Endothelial cell of umbilical vein (primary cell): ENCODE results near the gene BTBD2. TPM values are rescaled to one million over a fixed set of nuclear protein-coding genes. Genes with fewer than 3 reads are reported as not detected.

ENCODE experiments used
- BruUV-seq: library from RNA; stranded (reverse); fragments of 400-500 nt; replicated peaks from 2 replicates; lab custom pipeline; 2021; lab: Mats Ljungman, UMichigan
- CTCF ChIA-PET: fragments of 300-600, 350-600 bp; sonication (Branson Sonifier 250); formaldehyde crosslinking; loops from one replicate; lab custom pipeline; 2021; ENCODE audit warnings: antibody characterized with exemption, inconsistent platforms; lab: Charles Lee
- POLR2A ChIA-PET: fragments of 300-600, 350-600 bp; sonication (Branson Sonifier 250); formaldehyde crosslinking; loops from one replicate; lab custom pipeline; 2021; ENCODE audit warnings: antibody characterized with exemption, inconsistent platforms; lab: Charles Lee
- DNase-seq: peaks from one replicate; pipeline ENCODE4 v3.0.0-alpha.2; 2011; ENCODE audit warnings: low read depth, low spot score
- FAIRE-seq: peaks from 2 replicates; lab custom pipeline; 2011; peaks lifted over from hg19 to GRCh38; lab: Jason Lieb, UNC
- H2AFZ ChIP-seq: 2 replicates; pipeline ENCODE4 v1.6.0; 2012; ENCODE audit warnings: low read depth, low read length, control low read depth, inconsistent platforms
- H3K27ac ChIP-seq: 2 replicates; pipeline ENCODE4 v1.5.1; 2011; ENCODE audit warnings: low read depth, mild to moderate bottlenecking, control low read depth, low read length, moderate library complexity; ENCODE audit not compliant: insufficient read depth
- H3K27me3 ChIP-seq, 2 experiments: 2 replicates each; pipeline versions ENCODE4 v1.6.0 to v1.6.1; 2011; ENCODE audit warnings: low read length in 2 of 2, mixed read lengths in 1 of 2; ENCODE audit not compliant: control insufficient read depth in 2 of 2, insufficient read depth in 2 of 2
- H3K36me3 ChIP-seq, 2 experiments: 2 replicates in 1 of 2; 3 replicates in 1 of 2; pipeline ENCODE4 v1.5.1; 2011; ENCODE audit warnings: low read length in 2 of 2, mild to moderate bottlenecking in 1 of 2, moderate library complexity in 1 of 2; ENCODE audit not compliant: control insufficient read depth in 2 of 2, insufficient read depth in 2 of 2; ENCODE audit errors: extremely low read depth in 1 of 2
- H3K4me1 ChIP-seq: 3 replicates; pipeline ENCODE4 v1.5.1; 2011; ENCODE audit warnings: mild to moderate bottlenecking, low read length; ENCODE audit not compliant: control insufficient read depth, insufficient read depth; ENCODE audit errors: extremely low read depth
- H3K4me2 ChIP-seq: 2 replicates; pipeline ENCODE4 v1.6.1; 2011; ENCODE audit warnings: low read length, control low read depth, mixed read lengths; ENCODE audit not compliant: insufficient read depth
- H3K4me3 ChIP-seq, 3 experiments: fragments of 200-600 bp in 1 of 3; sonication (generic), shearing (Covaris generic) in 1 of 3; replicated peaks in 1 of 3; 2 replicates each; pipeline ENCODE4 v1.5.1; 2011 to 2016; ENCODE audit warnings: control low read depth in 3 of 3, low read length in 3 of 3, mild to moderate bottlenecking in 2 of 3, inconsistent platforms in 1 of 3, low read depth in 1 of 3, moderate library complexity in 1 of 3; ENCODE audit not compliant: insufficient read depth in 1 of 3
- H3K79me2 ChIP-seq: 2 replicates; pipeline ENCODE4 v1.6.0; 2012; ENCODE audit warnings: low read length, inconsistent platforms; ENCODE audit not compliant: control insufficient read depth, insufficient read depth
- H3K9ac ChIP-seq: replicated peaks from 2 replicates; pipeline ENCODE3; 2011; ENCODE audit warnings: low read length, control low read depth; ENCODE audit not compliant: insufficient read depth; ENCODE audit errors: extremely low read depth
- H3K9me1 ChIP-seq: replicated peaks from 3 replicates; pipeline ENCODE4 v1.6.0; 2011; ENCODE audit warnings: mild to moderate bottlenecking, low read length; ENCODE audit not compliant: control insufficient read depth, insufficient read depth; ENCODE audit errors: extremely low read depth
- H3K9me3 ChIP-seq: replicated peaks from 2 replicates; pipeline ENCODE4 v1.5.1; 2012; ENCODE audit warnings: low read length, inconsistent platforms; ENCODE audit not compliant: control insufficient read depth, insufficient read depth
- H4K20me1 ChIP-seq: replicated peaks from 2 replicates; pipeline ENCODE3; 2011; ENCODE audit warnings: mild to moderate bottlenecking, low read length; ENCODE audit not compliant: control insufficient read depth, insufficient read depth; ENCODE audit errors: extremely low read depth
- EZH2 ChIP-seq: IDR thresholded peaks from 2 replicates; pipeline ENCODE4 v1.6.1; 2012; ENCODE audit warnings: borderline replicate concordance, low read depth, mild to moderate bottlenecking, moderate library complexity, low read length, inconsistent platforms; ENCODE audit not compliant: severe bottlenecking
- FOS ChIP-seq: IDR thresholded peaks from 2 replicates; pipeline ENCODE4 v1.6.1; 2011; ENCODE audit warnings: mild to moderate bottlenecking, low read length, moderate library complexity, borderline replicate concordance; ENCODE audit not compliant: insufficient read depth
- GATA2 ChIP-seq: IDR thresholded peaks from 2 replicates; pipeline ENCODE4 v1.7.0; 2011; ENCODE audit warnings: low read depth, mild to moderate bottlenecking, moderate library complexity, mixed read lengths, low read length; ENCODE audit not compliant: insufficient read length, insufficient read depth
- JUN ChIP-seq: IDR thresholded peaks from 2 replicates; pipeline ENCODE4 v1.6.1; 2011; ENCODE audit warnings: borderline replicate concordance, low read depth; ENCODE audit not compliant: insufficient read length, insufficient read depth
- MAX ChIP-seq: IDR thresholded peaks from 2 replicates; pipeline ENCODE4 v1.6.1; 2011; ENCODE audit not compliant: insufficient read depth, insufficient read length
- MYC ChIP-seq: IDR thresholded peaks from one replicate; pipeline ENCODE4 v1.6.1; 2011; ENCODE audit warnings: mild to moderate bottlenecking, low read depth, low read length
- POLR2A ChIP-seq: IDR thresholded peaks from 2 replicates; pipeline ENCODE4 v1.6.1; 2012; ENCODE audit warnings: low read depth, mild to moderate bottlenecking, control low read depth, low read length
- POLR2AphosphoS5 ChIP-seq: IDR thresholded peaks from 2 replicates; pipeline ENCODE4 v1.6.1; 2012; ENCODE audit warnings: low read depth, mild to moderate bottlenecking, control low read depth, low read length, moderate library complexity; ENCODE audit not compliant: insufficient read depth
- dilution Hi-C: fragments of 300-500 bp; cut with MboI; formaldehyde crosslinking; loops from one replicate; pipeline ENCODE4 v1.15.0; 2019; ENCODE audit warnings: low sequenced_read_pairs; ENCODE audit not compliant: extremely low pct_ligation_motif_present
- intact Hi-C: fragments of 100-400 bp; cut with micrococcal nuclease; formaldehyde crosslinking; loops from one replicate; pipeline ENCODE4 v1.10.0; 2022
- polyA plus RNA-seq, 4 experiments: library from polyadenylated mRNA; depleted of rRNA in 3 of 4; stranded (reverse) in 3 of 4; unstranded in 1 of 4; fragments of >200 nt; gene quantifications; 2 replicates each; pipeline versions ENCODE4 v1.2.1 to v1.2.3, GENCODE V29; 2011 to 2012; ENCODE audit warnings: missing spikeins in 1 of 4
- total RNA-seq: library from RNA; stranded (reverse); gene quantifications from 2 replicates; pipeline ENCODE4 v1.2.3, GENCODE V29; 2021
- TF ChIP-seq, protein P1 (sequence below), 2 donors: IDR thresholded peaks; 1 replicate in 1 of 2; 2 replicates in 1 of 2; pipeline ENCODE4 v1.5.1; 2011; ENCODE audit warnings: low read length in 2 of 2, mild to moderate bottlenecking in 2 of 2, moderate library complexity in 2 of 2, control low read depth in 1 of 2, inconsistent platforms in 1 of 2, low read depth in 1 of 2; ENCODE audit not compliant: insufficient read depth in 1 of 2; ENCODE audit errors: extremely low read depth in 1 of 2

Gene BTBD2
- total and polyA plus RNA-seq, 2 donors (not counting 3 experiments of a cell fraction or from before 2014, with no cell fraction given) = 59.2 to 78.2 TPM

DNA sequence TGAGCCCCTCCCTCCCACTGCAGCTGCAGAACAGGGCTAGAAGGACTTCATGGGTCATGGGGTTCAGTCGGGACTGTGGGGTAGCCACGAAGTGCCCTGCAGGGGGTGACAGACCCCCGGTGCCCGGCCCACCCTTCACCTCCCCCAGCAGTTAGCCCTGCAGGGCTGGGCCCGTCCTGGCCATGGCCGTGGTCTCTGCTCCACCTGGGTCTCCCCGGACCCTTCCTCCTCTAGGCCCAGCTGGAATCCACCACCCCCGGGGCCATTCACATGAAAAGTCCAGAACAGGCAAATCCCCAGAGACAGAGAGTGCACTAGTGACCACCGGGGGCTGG lies 18.3 kb upstream of the BTBD2 start:
- TF ChIP-seq POLR2AphosphoS5 (no peak), JUN (no peak), MYC (no peak), EZH2 (no peak), GATA2 (no peak), FOS (no peak), MAX (no peak), POLR2A (no peak)
- TF ChIP-seq, protein P1, sequence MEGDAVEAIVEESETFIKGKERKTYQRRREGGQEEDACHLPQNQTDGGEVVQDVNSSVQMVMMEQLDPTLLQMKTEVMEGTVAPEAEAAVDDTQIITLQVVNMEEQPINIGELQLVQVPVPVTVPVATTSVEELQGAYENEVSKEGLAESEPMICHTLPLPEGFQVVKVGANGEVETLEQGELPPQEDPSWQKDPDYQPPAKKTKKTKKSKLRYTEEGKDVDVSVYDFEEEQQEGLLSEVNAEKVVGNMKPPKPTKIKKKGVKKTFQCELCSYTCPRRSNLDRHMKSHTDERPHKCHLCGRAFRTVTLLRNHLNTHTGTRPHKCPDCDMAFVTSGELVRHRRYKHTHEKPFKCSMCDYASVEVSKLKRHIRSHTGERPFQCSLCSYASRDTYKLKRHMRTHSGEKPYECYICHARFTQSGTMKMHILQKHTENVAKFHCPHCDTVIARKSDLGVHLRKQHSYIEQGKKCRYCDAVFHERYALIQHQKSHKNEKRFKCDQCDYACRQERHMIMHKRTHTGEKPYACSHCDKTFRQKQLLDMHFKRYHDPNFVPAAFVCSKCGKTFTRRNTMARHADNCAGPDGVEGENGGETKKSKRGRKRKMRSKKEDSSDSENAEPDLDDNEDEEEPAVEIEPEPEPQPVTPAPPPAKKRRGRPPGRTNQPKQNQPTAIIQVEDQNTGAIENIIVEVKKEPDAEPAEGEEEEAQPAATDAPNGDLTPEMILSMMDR (IDR thresholded peaks at IDR 0.05; ENCODE audit: extremely low read depth in 1 of 2, insufficient read depth in 1 of 2, low read depth in 1 of 2, low read length in 2 of 2) = no peak
- CTCF ChIA-PET = interaction anchor here (2.3 kb wide), 1 partner anchor 36 kb away, joined by 17 read pairs; no protein-coding TSS in a partner anchor
- BruUV-seq = no TSS peak

More for the DNA sequence above, 18.3 kb upstream of the BTBD2 start:
- no peak overlapping the region for H2AFZ ChIP-seq
- H3K9me3 ChIP-seq = no peaks in the 10 kb centered on the region
- POLR2A ChIA-PET = no interaction called here
- no peaks in the 10 kb centered on the region for H3K79me2 ChIP-seq
- no peak overlapping the region for H3K27ac ChIP-seq
- no peaks in the 10 kb centered on the region for H3K9me1 ChIP-seq
- H3K4me2 ChIP-seq = no peak overlapping the region
- no peak for DNase-seq
- no peak for FAIRE-seq
- dilution Hi-C loops (no loop called here), intact Hi-C loops (no loop called here)
- no peaks in the 10 kb centered on the region for H3K27me3 ChIP-seq
- H3K4me1 ChIP-seq = peaks cover 14% of the 10 kb centered on the region
- no peaks in the 10 kb centered on the region for H4K20me1 ChIP-seq
- H3K9ac ChIP-seq = no peak overlapping the region
- no peak overlapping the region for H3K4me3 ChIP-seq
- H3K36me3 ChIP-seq = peaks cover 0 to 7% of the 10 kb centered on the region in 2 experiments
